DOHH2 (cell line): ENCODE results near the gene LRRC46.

Source experiments
- H3F3A ChIP-seq: fragments of 200-600 bp; sonication (generic), shearing (Covaris generic); 2 replicates; pipeline ENCODE4 v1.6.0; 2016; ENCODE audit warnings: antibody characterized with exemption, mild to moderate bottlenecking; ENCODE audit not compliant: control insufficient read depth, insufficient read depth
- H3K27ac ChIP-seq: fragments of 200-600 bp; sonication (generic); 2 replicates; pipeline ENCODE4 v1.5.1; 2014; ENCODE audit warnings: low read depth, mild to moderate bottlenecking, low read length, moderate library complexity
- H3K27me3 ChIP-seq: fragments of 200-600 bp; sonication (generic); 2 replicates; pipeline ENCODE4 v1.6.1; 2014; ENCODE audit warnings: mild to moderate bottlenecking, low read length, mixed read lengths; ENCODE audit not compliant: control insufficient read depth
- H3K36me3 ChIP-seq: fragments of 200-600 bp; sonication (generic); 2 replicates; pipeline ENCODE4 v1.6.1; 2014; ENCODE audit warnings: mild to moderate bottlenecking, low read length, moderate library complexity, mixed read lengths; ENCODE audit not compliant: control insufficient read depth
- H3K4me1 ChIP-seq: fragments of 200-600 bp; sonication (generic); 2 replicates; pipeline ENCODE4 v1.6.1; 2014; ENCODE audit warnings: mild to moderate bottlenecking, low read length, mixed read lengths; ENCODE audit not compliant: control insufficient read depth
- H3K4me2 ChIP-seq: fragments of 200-600 bp; sonication (generic); 2 replicates; pipeline ENCODE4 v1.6.0; 2014; ENCODE audit warnings: mild to moderate bottlenecking, low read length, moderate library complexity
- H3K4me3 ChIP-seq: fragments of 200-600 bp; sonication (generic); 2 replicates; pipeline ENCODE4 v1.5.1; 2014; ENCODE audit warnings: mild to moderate bottlenecking, low read length, mixed read lengths
- H3K79me2 ChIP-seq: fragments of 200-600 bp; sonication (generic); 2 replicates; pipeline ENCODE4 v1.6.1; 2014; ENCODE audit warnings: mild to moderate bottlenecking, low read length, mixed read lengths; ENCODE audit not compliant: control insufficient read depth
- H3K9me2 ChIP-seq: fragments of 200-600 bp; sonication (generic); replicated peaks from 2 replicates; pipeline ENCODE4 v1.6.1; 2014; ENCODE audit warnings: mild to moderate bottlenecking, low read length, mixed read lengths; ENCODE audit not compliant: control insufficient read depth
- H3K9me3 ChIP-seq: fragments of 200-600 bp; sonication (generic); 2 replicates; pipeline ENCODE4 v1.6.1; 2014; ENCODE audit warnings: antibody characterized with exemption, low read length, mixed read lengths; ENCODE audit not compliant: control insufficient read depth, insufficient read depth
- H4K20me1 ChIP-seq: fragments of 200-600 bp; sonication (generic); 2 replicates; pipeline ENCODE4 v1.6.0; 2014; ENCODE audit warnings: low read depth, mild to moderate bottlenecking, antibody characterized with exemption, low read length, moderate library complexity; ENCODE audit not compliant: control insufficient read depth, insufficient read depth
- EZH2phosphoT487 ChIP-seq: fragments of 200-600 bp; sonication (generic); IDR thresholded peaks from 2 replicates; pipeline ENCODE4 v1.6.1; 2017; ENCODE audit warnings: borderline replicate concordance, mild to moderate bottlenecking, antibody characterized with exemption, low read length, moderate library complexity, mixed read lengths
- TF ChIP-seq, protein P1 (sequence below): fragments of 200-600 bp; sonication (generic); IDR thresholded peaks from one replicate; pipeline ENCODE4 v1.5.1; 2014; ENCODE audit warnings: antibody characterized with exemption, mild to moderate bottlenecking, low read depth, low read length; ENCODE audit not compliant: poor library complexity, severe bottlenecking

The LRRC46 gene

DNA sequence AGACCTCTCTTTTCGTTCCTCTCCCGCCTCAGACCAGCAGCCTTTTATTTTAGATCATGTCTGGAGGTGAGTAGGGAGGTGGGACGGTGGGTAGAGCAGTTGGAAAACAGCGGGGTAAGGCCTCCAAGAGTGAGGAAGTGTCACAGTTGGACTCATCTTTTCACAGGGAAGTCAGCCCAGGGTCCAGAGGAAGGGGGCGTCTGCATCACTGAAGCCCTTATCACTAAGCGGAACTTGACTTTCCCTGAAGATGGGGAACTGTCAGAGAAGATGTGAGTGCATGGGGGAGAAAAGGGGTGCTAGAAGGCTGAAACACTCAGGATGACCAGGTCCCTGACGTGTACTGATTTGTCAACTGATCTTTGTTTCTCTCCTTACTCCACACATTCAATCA, 461 bp downstream of the LRRC46 start:
- peaks cover 30% of the 10 kb centered on the region for H3K79me2 ChIP-seq
- TF ChIP-seq, protein P1, sequence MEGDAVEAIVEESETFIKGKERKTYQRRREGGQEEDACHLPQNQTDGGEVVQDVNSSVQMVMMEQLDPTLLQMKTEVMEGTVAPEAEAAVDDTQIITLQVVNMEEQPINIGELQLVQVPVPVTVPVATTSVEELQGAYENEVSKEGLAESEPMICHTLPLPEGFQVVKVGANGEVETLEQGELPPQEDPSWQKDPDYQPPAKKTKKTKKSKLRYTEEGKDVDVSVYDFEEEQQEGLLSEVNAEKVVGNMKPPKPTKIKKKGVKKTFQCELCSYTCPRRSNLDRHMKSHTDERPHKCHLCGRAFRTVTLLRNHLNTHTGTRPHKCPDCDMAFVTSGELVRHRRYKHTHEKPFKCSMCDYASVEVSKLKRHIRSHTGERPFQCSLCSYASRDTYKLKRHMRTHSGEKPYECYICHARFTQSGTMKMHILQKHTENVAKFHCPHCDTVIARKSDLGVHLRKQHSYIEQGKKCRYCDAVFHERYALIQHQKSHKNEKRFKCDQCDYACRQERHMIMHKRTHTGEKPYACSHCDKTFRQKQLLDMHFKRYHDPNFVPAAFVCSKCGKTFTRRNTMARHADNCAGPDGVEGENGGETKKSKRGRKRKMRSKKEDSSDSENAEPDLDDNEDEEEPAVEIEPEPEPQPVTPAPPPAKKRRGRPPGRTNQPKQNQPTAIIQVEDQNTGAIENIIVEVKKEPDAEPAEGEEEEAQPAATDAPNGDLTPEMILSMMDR: no peak
- no peak for TF ChIP-seq EZH2phosphoT487
- H3F3A ChIP-seq: no peaks in the 10 kb centered on the region
- H3K27ac ChIP-seq: no peak overlapping the region
- no peaks in the 10 kb centered on the region for H3K27me3 ChIP-seq
- peak overlapping the region; percentile 94 for H3K4me3 ChIP-seq
- H4K20me1 ChIP-seq: no peaks in the 10 kb centered on the region
- H3K36me3 ChIP-seq: peaks cover 15% of the 10 kb centered on the region
- H3K4me2 ChIP-seq: peak overlapping the region; percentile 63
- peaks cover 23% of the 10 kb centered on the region for H3K4me1 ChIP-seq
- H3K9me2 ChIP-seq: no peaks in the 10 kb centered on the region
- no peaks in the 10 kb centered on the region for H3K9me3 ChIP-seq

DNA sequence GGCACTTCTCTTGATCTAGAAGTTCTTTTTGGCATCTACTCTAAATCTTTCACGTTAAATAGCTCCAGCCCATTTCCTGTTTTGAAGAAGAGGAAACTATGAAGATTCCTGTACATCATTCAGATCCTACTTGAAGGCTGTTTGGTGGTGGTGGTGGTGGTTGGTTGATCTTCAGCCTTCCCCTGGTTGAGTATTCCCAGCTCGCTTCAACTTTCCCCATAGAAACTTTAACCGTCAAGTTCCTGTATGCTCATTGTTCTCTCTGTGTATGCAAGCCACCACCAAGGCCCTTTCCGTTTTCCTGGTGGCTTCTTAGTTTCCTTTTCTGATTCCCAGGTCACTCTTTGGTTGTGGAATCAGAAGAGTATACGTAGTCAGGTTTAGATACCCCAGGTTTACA, 3.3 kb downstream of the LRRC46 start:
- Histone ChIP-seq H3K36me3 (no peaks in the 10 kb centered on the region), H3K27ac (no peak overlapping the region), H4K20me1 (no peaks in the 10 kb centered on the region), H3K4me1 (peaks cover 22% of the 10 kb centered on the region), H3K9me2 (no peaks in the 10 kb centered on the region), H3K4me3 (no peak overlapping the region), H3K4me2 (no peak overlapping the region), H3K27me3 (no peaks in the 10 kb centered on the region), H3K9me3 (no peaks in the 10 kb centered on the region), H3F3A (no peaks in the 10 kb centered on the region), H3K79me2 (peaks cover 16% of the 10 kb centered on the region)
- TF ChIP-seq, protein P1: no peak
- TF ChIP-seq EZH2phosphoT487: no peak

DNA sequence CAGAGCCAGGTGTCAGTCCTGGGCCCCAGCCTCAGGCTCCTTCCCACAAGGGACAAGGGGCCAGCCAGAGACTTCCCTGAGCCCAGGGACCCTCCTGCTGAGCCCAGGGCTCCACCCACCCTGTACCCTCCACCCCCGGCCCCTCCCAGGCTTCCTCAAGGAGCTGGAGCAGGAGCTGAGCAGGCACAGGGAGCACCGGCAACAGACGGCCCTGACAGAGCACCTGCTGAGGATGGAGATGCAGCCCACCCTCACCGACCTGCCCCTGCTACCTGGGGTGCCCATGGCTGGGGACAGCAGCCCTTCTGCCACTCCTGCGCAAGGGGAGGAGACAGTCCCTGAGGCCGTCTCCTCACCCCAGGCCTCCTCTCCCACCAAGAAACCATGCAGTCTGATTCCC, 5.1 kb downstream of the LRRC46 start:
- Histone ChIP-seq H3K9me3 (no peaks in the 10 kb centered on the region), H3F3A (no peaks in the 10 kb centered on the region), H3K9me2 (no peaks in the 10 kb centered on the region), H3K4me3 (no peak overlapping the region), H4K20me1 (no peaks in the 10 kb centered on the region), H3K4me1 (peaks cover 24% of the 10 kb centered on the region), H3K4me2 (no peak overlapping the region), H3K27ac (no peak overlapping the region), H3K36me3 (no peaks in the 10 kb centered on the region), H3K27me3 (no peaks in the 10 kb centered on the region), H3K79me2 (no peaks in the 10 kb centered on the region; the same call in 1 of the 2 replicates)
- TF ChIP-seq EZH2phosphoT487: no peak

DNA sequence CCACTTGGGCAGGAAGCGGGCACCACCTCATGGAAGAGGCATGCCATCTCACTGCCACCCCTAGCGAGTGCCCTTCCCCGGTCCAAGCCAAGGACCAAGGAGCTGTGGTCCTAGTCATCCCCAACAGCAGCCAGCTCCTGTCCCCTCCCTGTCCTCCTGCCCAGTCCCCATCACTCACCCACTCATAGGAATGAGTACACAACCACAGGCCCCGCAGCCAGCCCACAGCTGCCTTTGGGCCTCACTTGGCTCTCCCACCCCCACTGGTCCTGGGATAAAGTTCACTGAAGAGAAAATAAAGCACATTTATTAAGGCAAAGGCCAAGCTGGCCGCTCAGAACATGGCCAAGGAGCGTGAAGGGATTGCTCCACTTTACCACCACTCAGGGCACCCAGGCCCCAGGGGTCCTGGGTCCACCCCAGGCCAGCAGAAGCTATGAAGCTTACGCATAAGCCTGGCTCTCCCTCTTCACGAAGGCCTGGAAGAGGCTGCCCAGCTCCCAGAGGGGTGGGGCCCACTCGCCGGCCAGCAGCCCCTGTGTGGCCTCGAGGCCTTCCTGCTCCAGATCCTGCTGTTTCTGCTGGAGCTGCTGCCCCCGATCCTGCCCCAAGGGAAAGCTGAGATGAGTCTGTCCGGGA, 6.0 kb downstream of the LRRC46 start:
- H3K9me3 ChIP-seq: no peaks in the 10 kb centered on the region
- no peaks in the 10 kb centered on the region for H3K9me2 ChIP-seq
- no peak overlapping the region for H3K27ac ChIP-seq
- H4K20me1 ChIP-seq: no peaks in the 10 kb centered on the region
- H3F3A ChIP-seq: no peaks in the 10 kb centered on the region
- peaks cover 19% of the 10 kb centered on the region for H3K4me1 ChIP-seq
- no peak overlapping the region for H3K4me2 ChIP-seq
- TF ChIP-seq, protein P1: no peak
- no peak for TF ChIP-seq EZH2phosphoT487
- H3K27me3 ChIP-seq: no peaks in the 10 kb centered on the region
- H3K36me3 ChIP-seq: no peaks in the 10 kb centered on the region
- no peak overlapping the region for H3K4me3 ChIP-seq
- no peaks in the 10 kb centered on the region; the same call in 1 of the 2 replicates for H3K79me2 ChIP-seq
